Measurements from ENCODE around the gene NFATC1. TPM values are rescaled to one million over a fixed set of nuclear protein-coding genes. Genes with fewer than 3 reads are reported as not detected.

NFATC1 gene
- total RNA-seq, 1 donor from 2014 or later, result 0.53 TPM

DNA sequence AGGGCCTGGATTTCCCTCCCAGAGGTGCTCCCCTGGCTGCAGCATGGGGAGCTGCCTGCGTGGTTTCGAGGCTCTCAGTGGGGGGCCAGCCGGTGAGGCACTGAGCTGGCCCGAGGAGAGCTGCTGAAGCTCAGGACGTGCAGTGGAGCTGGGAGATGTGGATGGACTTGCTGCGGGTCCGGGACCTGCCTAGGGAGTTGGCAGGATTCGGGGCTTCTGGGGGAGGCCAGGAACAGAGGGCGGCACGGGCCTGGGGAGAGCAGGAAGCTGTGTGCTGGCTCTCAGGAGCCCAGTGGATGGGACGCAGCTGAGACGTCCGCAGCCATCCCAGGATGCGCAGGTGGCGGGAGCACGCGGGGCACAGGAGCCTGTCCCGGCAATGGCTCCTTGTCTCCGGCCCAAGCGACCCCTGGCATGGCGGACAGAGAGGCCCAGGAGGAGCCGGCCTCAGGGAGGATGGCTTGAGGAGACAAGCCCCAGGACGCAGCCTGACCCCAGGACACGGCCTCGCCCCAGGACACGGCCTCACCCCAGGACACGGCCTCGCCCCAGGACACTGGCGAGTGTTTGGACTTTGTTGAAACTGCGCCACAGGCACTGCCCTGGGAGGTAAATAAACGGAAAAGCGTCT lies 116.1 kb downstream of the NFATC1 start:
- TF ChIP-seq, protein P1, sequence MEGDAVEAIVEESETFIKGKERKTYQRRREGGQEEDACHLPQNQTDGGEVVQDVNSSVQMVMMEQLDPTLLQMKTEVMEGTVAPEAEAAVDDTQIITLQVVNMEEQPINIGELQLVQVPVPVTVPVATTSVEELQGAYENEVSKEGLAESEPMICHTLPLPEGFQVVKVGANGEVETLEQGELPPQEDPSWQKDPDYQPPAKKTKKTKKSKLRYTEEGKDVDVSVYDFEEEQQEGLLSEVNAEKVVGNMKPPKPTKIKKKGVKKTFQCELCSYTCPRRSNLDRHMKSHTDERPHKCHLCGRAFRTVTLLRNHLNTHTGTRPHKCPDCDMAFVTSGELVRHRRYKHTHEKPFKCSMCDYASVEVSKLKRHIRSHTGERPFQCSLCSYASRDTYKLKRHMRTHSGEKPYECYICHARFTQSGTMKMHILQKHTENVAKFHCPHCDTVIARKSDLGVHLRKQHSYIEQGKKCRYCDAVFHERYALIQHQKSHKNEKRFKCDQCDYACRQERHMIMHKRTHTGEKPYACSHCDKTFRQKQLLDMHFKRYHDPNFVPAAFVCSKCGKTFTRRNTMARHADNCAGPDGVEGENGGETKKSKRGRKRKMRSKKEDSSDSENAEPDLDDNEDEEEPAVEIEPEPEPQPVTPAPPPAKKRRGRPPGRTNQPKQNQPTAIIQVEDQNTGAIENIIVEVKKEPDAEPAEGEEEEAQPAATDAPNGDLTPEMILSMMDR (IDR thresholded peaks at IDR 0.05; ENCODE audit: insufficient read depth, low read length, severe bottlenecking), result no peak
- FAIRE-seq (no peak), DNase-seq (ENCODE audit: low read depth) (no peak)

DNA sequence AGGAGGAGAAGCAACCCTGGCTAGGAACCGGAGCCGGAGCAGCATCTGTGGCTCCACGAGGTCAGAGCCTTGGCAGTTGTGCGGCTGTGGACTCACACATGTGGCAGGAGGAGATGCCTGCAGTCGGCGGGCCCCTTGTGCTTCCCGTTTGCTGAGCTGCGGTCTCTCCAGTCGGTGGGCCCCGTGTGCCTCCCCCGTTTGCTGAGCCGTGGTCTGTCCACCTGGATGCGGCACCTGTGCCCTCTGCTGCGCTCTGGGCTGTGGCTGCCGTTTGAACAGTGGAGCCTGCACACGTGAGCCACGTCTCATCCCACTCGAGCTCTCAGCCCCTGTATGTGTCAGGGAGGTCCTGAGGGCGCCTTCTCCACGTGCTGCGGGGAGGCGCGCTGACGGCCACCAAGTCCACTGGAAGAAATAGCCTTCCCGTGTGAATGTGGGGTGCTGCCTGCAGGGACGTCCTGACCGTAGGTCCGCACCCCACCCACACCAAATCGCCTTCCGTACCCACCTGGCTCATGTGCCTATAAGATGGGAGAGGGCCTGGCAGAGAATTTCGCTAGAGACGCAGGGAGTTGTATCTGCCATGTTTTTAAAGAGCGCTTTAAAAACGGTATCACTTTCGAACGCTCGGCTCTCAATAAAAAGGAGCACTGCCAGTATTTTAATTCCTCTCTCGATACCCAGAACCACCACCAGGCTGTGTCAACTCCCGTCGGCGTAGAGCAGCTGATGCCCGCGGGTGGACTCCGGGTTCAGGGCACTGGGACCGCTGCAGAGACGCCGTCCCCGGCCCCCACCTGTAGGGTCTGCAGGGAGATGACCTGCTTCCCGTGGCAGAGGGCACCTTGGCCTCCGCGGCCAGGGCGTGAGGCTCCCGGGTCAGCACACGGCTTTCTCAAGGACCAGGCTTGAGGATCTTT lies 117.0 kb downstream of the NFATC1 start:
- DNase-seq (ENCODE audit: low read depth) (no peak), FAIRE-seq (no peak)
- no peak overlapping the region for H3K4me3 ChIP-seq (ENCODE audit: low read depth, low read length)
- TF ChIP-seq, protein P1 (IDR thresholded peaks at IDR 0.05; ENCODE audit: insufficient read depth, low read length, severe bottlenecking), result no peak
- H3K36me3 ChIP-seq (ENCODE audit: control insufficient read depth, insufficient read depth, low read length), result no peaks in the 10 kb centered on the region
- no peaks in the 10 kb centered on the region for H3K27me3 ChIP-seq (ENCODE audit: control insufficient read depth, insufficient read depth, low read length)

More for the DNA sequence above, 116.1 kb downstream of the NFATC1 start:
- H3K27me3 ChIP-seq (ENCODE audit: control insufficient read depth, insufficient read depth, low read length), result no peaks in the 10 kb centered on the region
- H3K36me3 ChIP-seq (ENCODE audit: control insufficient read depth, insufficient read depth, low read length), result no peaks in the 10 kb centered on the region
- no peak overlapping the region for H3K4me3 ChIP-seq (ENCODE audit: low read depth, low read length)

GRCh38 chr18:79513381-79514081 lies 117.8 kb downstream of the NFATC1 start:
- no peak overlapping the region for H3K4me3 ChIP-seq (ENCODE audit: low read depth, low read length)
- TF ChIP-seq, protein P1 (IDR thresholded peaks at IDR 0.05; ENCODE audit: insufficient read depth, low read length, severe bottlenecking), result no peak
- no peaks in the 10 kb centered on the region for H3K36me3 ChIP-seq (ENCODE audit: control insufficient read depth, insufficient read depth, low read length)
- DNase-seq (ENCODE audit: low read depth) (no peak), FAIRE-seq (no peak)
- no peaks in the 10 kb centered on the region for H3K27me3 ChIP-seq (ENCODE audit: control insufficient read depth, insufficient read depth, low read length)

GRCh38 chr18:79515331-79515730 lies 119.6 kb downstream of the NFATC1 start:
- Histone ChIP-seq H3K27me3 (ENCODE audit: control insufficient read depth, insufficient read depth, low read length) (no peaks in the 10 kb centered on the region), H3K4me3 (ENCODE audit: low read depth, low read length) (no peak overlapping the region), H3K36me3 (ENCODE audit: control insufficient read depth, insufficient read depth, low read length) (no peaks in the 10 kb centered on the region)
- no peak for FAIRE-seq
- no peak for DNase-seq (ENCODE audit: low read depth)
- TF ChIP-seq, protein P1 (IDR thresholded peaks at IDR 0.05; ENCODE audit: insufficient read depth, low read length, severe bottlenecking), result no peak

DNA sequence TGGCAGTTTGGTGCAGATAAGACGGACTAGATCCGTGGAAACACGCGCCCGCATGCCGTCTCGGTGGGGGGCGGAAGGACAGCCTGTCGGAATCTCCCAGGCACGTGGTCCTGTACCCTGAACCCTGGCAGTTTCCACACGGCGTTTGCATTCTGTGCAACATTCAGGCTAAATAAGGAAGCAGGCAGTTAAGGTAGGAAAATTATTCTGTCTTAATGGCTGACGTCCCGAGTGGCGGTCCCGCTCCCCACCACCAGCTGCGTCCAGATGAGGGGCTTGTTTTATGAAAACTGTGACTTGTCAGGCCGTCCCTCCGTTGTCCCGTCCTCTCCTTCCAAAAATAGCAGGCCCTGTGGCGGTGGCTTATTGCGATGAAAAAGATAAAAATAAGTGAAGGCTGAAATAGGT lies 120.2 kb downstream of the NFATC1 start:
- FAIRE-seq, result no peak
- H3K27me3 ChIP-seq (ENCODE audit: control insufficient read depth, insufficient read depth, low read length), result no peaks in the 10 kb centered on the region
- no peaks in the 10 kb centered on the region for H3K36me3 ChIP-seq (ENCODE audit: control insufficient read depth, insufficient read depth, low read length)
- TF ChIP-seq, protein P1 (IDR thresholded peaks at IDR 0.05; ENCODE audit: insufficient read depth, low read length, severe bottlenecking), result no peak
- no peak for DNase-seq (ENCODE audit: low read depth)
- H3K4me3 ChIP-seq (ENCODE audit: low read depth, low read length), result no peak overlapping the region
